Upper lobe of right lung (tissue), 1 donor: ENCODE results near the gene USP24. TPM values are rescaled to one million over a fixed set of nuclear protein-coding genes. Genes with fewer than 3 reads are reported as not detected.

Source experiments
- ATAC-seq: fragments of 200-7000 bp; cut with Tn5 transposase; one replicate; pipeline ENCODE4 v1.9.1; 2020; ENCODE audit warnings: mild to moderate bottlenecking, moderate library complexity
- DNase-seq: peaks from one replicate; pipeline ENCODE4 v3.0.0-alpha.2; 2020
- H3K27ac ChIP-seq: fragments of 200-600 bp; one replicate; pipeline ENCODE4 v1.8.0; 2022
- H3K27me3 ChIP-seq: fragments of 200-600 bp; one replicate; pipeline ENCODE4 v1.8.0; 2022; ENCODE audit warnings: mild to moderate bottlenecking
- H3K36me3 ChIP-seq: fragments of 200-600 bp; one replicate; pipeline ENCODE4 v1.8.0; 2022
- H3K4me1 ChIP-seq: fragments of 200-600 bp; one replicate; pipeline ENCODE4 v1.8.0; 2022
- H3K4me3 ChIP-seq: fragments of 200-600 bp; one replicate; pipeline ENCODE4 v1.8.0; 2022; ENCODE audit warnings: mild to moderate bottlenecking
- H3K9me3 ChIP-seq: fragments of 200-600 bp; one replicate; pipeline ENCODE4 v1.8.0; 2022
- CTCF ChIP-seq: fragments of 200-600 bp; IDR thresholded peaks from one replicate; pipeline ENCODE4 v1.8.0; 2022; ENCODE audit warnings: antibody characterized with exemption
- intact Hi-C: fragments of 100-400 bp; cut with DNase I; formaldehyde crosslinking; loops from one replicate; pipeline ENCODE4 v1.11.0; 2022
- total RNA-seq: library from RNA; stranded (reverse); fragmentation: NEBNext Ultra II Directional; extraction: Animal tissue kit (Norgen Biotek cat#: 25700); gene quantifications from one replicate; pipeline ENCODE4 v1.2.1, GENCODE V29; 2021
- donor health status: DM: no; HTN: yes; CAD: no; lungs with severe emphysema.

The USP24 gene
- total RNA-seq, 1 donor from 2014 or later = 39.5 TPM

GRCh38 chr1:55069280-55069679, 145.9 kb downstream of the USP24 start:
- Histone ChIP-seq H3K27me3 (no peaks in the 10 kb centered on the region), H3K9me3 (no peaks in the 10 kb centered on the region), H3K27ac (no peak overlapping the region), H3K4me1 (peaks cover 10% of the 10 kb centered on the region), H3K36me3 (peaks cover 74% of the 10 kb centered on the region), H3K4me3 (no peak overlapping the region)
- TF ChIP-seq CTCF = no peak
- ATAC-seq (no peak), DNase-seq (no peak)
- intact Hi-C loops = no loop called here

GRCh38 chr1:55068638-55069037, 146.5 kb downstream of the USP24 start:
- peaks cover 13% of the 10 kb centered on the region for H3K4me1 ChIP-seq
- TF ChIP-seq CTCF = no peak
- no peak overlapping the region for H3K27ac ChIP-seq
- H3K4me3 ChIP-seq = no peak overlapping the region
- ATAC-seq (no peak), DNase-seq (no peak)
- H3K36me3 ChIP-seq = peaks cover 70% of the 10 kb centered on the region
- intact Hi-C loops = no loop called here
- no peaks in the 10 kb centered on the region for H3K27me3 ChIP-seq
- no peaks in the 10 kb centered on the region for H3K9me3 ChIP-seq

- no peak for TF ChIP-seq CTCF
- no peaks in the 10 kb centered on the region for H3K27me3 ChIP-seq
- ATAC-seq = no peak
- intact Hi-C loops = no loop called here
- peaks cover 62% of the 10 kb centered on the region for H3K36me3 ChIP-seq
- no peak for DNase-seq
- H3K9me3 ChIP-seq = no peaks in the 10 kb centered on the region
- H3K4me1 ChIP-seq = peaks cover 13% of the 10 kb centered on the region
- no peak overlapping the region for H3K4me3 ChIP-seq
- no peak overlapping the region for H3K27ac ChIP-seq
Observed at GRCh38 chr1:55067914-55068313, 147.2 kb downstream of the USP24 start.

- no peak for ATAC-seq
- Histone ChIP-seq H3K27ac (no peak overlapping the region), H3K36me3 (peaks cover 55% of the 10 kb centered on the region), H3K4me1 (peaks cover 13% of the 10 kb centered on the region), H3K9me3 (no peaks in the 10 kb centered on the region), H3K4me3 (no peak overlapping the region), H3K27me3 (no peaks in the 10 kb centered on the region)
- no peak for TF ChIP-seq CTCF
- intact Hi-C loops = no loop called here
- DNase-seq = peak; percentile 58
Observed at GRCh38 chr1:55067022-55067778, 148.0 kb downstream of the USP24 start.

- H3K27ac ChIP-seq = no peak overlapping the region
- TF ChIP-seq CTCF = no peak
- H3K27me3 ChIP-seq = no peaks in the 10 kb centered on the region
- H3K4me3 ChIP-seq = no peak overlapping the region
- intact Hi-C loops = no loop called here
- no peaks in the 10 kb centered on the region for H3K9me3 ChIP-seq
- peaks cover 13% of the 10 kb centered on the region for H3K4me1 ChIP-seq
- H3K36me3 ChIP-seq = peaks cover 40% of the 10 kb centered on the region
- no peak for ATAC-seq
- DNase-seq = peak; percentile 34
Observed at GRCh38 chr1:55065648-55066047, 149.5 kb downstream of the USP24 start.
